Mesothelial cell of epicardium (in vitro differentiated cells): ENCODE results near the gene TSEN54. TPM values are rescaled to one million over a fixed set of nuclear protein-coding genes. Genes with fewer than 3 reads are reported as not detected.

Source experiments
- DNase-seq, 2 experiments: peaks; one replicate each; pipeline ENCODE4 v3.0.0; 2021; ENCODE audit warnings: low spot score in 2 of 2; ENCODE audit not compliant: unreplicated experiment in 2 of 2
- H3K27ac Mint-ChIP-seq: 2 replicates; pipeline ENCODE4 v1.8.0; 2021; ENCODE audit warnings: mixed read lengths
- H3K27me3 Mint-ChIP-seq: 2 replicates; pipeline ENCODE4 v1.8.0; 2021; ENCODE audit warnings: low read depth, mixed read lengths
- H3K36me3 Mint-ChIP-seq: 2 replicates; pipeline ENCODE4 v1.8.0; 2021; ENCODE audit warnings: mixed read lengths
- H3K4me1 Mint-ChIP-seq: 2 replicates; pipeline ENCODE4 v1.8.0; 2021; ENCODE audit warnings: mixed read lengths
- H3K4me3 Mint-ChIP-seq: 2 replicates; pipeline ENCODE4 v1.8.0; 2021; ENCODE audit warnings: mild to moderate bottlenecking, moderate library complexity, mixed read lengths
- H3K9me3 Mint-ChIP-seq: 2 replicates; pipeline ENCODE4 v1.8.0; 2021; ENCODE audit warnings: mixed read lengths
- CTCF ChIP-seq: fragments of 200-600 bp; sonication (generic); IDR thresholded peaks from one replicate; pipeline ENCODE4 v1.5.0; 2021; ENCODE audit warnings: antibody characterized with exemption; ENCODE audit not compliant: unreplicated experiment
- total RNA-seq: library from RNA; stranded (reverse); gene quantifications from 3 replicates; pipeline ENCODE4 v1.2.1, GENCODE V29; 2021

Gene TSEN54
- total RNA-seq, 1 donor from 2014 or later, result 31.8 TPM

DNA sequence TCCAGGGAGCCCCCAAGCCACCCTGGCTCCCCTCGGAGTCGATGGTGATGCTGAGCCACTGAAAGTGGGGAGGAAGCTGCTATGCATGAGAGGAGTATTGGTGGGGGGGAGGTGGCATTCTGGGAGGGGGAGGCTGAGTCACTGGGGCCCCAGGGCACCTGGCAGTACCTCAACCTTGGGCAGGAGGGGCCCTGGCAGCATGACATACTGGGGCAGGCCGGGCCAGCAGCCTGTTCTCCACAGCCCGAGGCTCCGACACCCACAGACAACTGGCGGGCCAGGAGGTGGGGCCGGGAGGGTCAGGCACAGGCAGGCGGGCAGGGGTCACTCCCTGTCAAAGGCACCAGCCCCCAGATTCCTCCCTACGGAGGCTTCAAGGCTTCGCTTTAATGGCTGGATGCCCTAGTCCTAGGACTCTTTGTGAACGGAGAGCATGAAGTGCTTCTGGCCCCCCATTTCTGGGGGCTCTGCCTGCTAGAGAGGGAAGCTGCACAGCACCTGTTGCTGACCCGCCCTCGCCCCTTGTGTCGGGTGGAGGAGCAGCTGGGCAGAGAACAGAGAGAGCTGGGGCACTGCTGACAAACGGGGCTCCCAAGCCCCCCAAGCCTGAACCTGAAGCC lies 1.9 kb upstream of the TSEN54 start:
- Mint-ChIP-seq H3K27me3 (no peaks in the 10 kb centered on the region), H3K9me3 (no peaks in the 10 kb centered on the region), H3K4me1 (peaks cover 41% of the 10 kb centered on the region), H3K36me3 (peaks cover 2% of the 10 kb centered on the region), H3K27ac (peak overlapping the region; percentile 59), H3K4me3 (peak overlapping the region; percentile 84)
- no peak for TF ChIP-seq CTCF
- DNase-seq, result no peak

GRCh38 chr17:75514919-75515495 lies 1.3 kb upstream of the TSEN54 start:
- H3K27ac Mint-ChIP-seq, result no peak overlapping the region
- H3K4me1 Mint-ChIP-seq, result peaks cover 37% of the 10 kb centered on the region

DNA sequence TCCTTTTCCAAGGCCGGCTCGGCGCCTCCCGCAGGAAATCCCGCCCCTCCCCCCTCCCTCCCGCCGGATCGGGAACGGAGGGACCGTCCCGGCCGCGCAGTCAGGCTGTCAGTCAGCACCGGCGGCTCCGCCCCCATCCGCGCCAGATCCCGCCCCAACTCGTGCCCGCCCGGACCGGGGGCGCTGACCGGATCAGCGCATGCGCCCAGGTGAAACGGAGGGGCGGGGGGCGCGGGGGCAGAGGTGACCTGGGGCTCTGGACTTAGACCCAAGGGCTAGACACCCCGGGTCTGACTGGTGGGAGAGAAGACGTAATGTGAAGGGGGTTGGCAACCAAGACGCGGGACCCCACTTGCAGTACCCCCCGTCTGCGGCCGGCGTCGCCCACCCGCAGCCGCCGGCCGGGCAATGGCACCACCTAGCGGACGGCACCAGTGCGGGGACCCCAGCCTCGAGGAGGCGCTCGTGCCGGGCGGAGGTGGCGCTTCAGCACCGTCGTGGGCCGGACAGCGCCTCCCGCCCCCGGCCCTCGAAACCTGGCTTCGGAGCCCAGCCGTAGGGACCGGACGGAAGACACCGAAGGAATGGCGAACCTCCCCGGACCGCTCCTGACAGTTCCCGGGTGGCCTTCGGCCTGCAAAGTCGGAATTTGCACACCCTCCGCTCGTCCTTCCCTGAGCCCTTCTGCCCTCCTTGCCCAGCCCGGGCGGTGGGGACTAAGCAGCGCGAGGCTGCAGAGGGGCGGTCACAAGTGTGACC lies 653 bp upstream of the TSEN54 start, which contains the start of gene CASKIN2:
Gene CASKIN2 (minus strand): TSS at position 42 of the 759 bp plus-strand sequence. CDS start 1,733 bp downstream, outside the sequence.
- no peaks in the 10 kb centered on the region for H3K9me3 Mint-ChIP-seq
- H3K36me3 Mint-ChIP-seq, result peaks cover 5% of the 10 kb centered on the region
- TF ChIP-seq CTCF, result peak; percentile 97
- H3K27ac Mint-ChIP-seq, result peak within 1 kb of the TSS; percentile 89
- H3K4me3 Mint-ChIP-seq, result peak within 1 kb of the TSS; percentile 84
- no peaks in the 10 kb centered on the region for H3K27me3 Mint-ChIP-seq
- peaks cover 37% of the 10 kb centered on the region for H3K4me1 Mint-ChIP-seq
- DNase-seq, result peak; percentile 93 to 98

More at GRCh38 chr17:75514919-75515495, 1.3 kb upstream of the TSEN54 start:
- DNase-seq, result peak in 1 of 2 experiments; percentile 57
- Mint-ChIP-seq H3K27me3 (no peaks in the 10 kb centered on the region), H3K4me3 (peak overlapping the region; percentile 84), H3K36me3 (peaks cover 5% of the 10 kb centered on the region), H3K9me3 (no peaks in the 10 kb centered on the region)
- TF ChIP-seq CTCF, result no peak

DNA sequence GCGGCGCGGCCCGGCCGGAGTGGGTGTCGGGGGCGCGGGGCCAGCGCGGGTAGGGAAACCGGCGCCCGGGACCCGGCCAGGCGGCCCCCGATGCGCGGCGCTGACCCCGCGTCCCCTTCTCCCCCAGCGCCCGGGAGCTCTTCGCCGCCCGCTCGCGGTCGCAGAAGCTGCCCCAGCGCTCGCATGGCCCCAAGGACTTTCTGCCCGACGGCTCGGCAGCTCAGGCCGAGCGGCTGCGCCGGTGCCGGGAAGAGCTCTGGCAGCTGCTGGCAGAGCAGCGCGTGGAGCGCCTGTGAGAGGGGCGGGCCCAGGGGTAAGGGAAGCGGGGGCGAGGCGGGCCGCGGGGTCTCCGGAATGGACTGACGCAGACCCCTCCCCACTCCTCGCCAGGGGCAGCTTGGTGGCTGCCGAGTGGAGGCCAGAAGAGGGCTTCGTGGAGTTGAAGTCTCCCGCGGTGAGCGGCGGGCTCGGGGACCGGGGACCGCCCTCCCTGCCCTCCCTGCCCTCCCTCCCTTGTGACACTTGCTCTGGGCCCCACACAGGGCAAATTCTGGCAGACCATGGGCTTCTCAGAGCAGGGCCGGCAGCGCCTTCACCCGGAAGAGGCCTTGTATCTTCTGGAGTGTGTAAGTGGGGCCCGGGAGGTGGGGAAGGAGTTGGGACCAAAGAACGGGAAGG lies 430 bp downstream of the TSEN54 start:
- TF ChIP-seq CTCF, result no peak
- Mint-ChIP-seq H3K4me3 (peak overlapping the region; percentile 77), H3K9me3 (no peaks in the 10 kb centered on the region), H3K27me3 (no peaks in the 10 kb centered on the region), H3K4me1 (peaks cover 35% of the 10 kb centered on the region), H3K36me3 (peaks cover 5% of the 10 kb centered on the region), H3K27ac (peak overlapping the region; percentile 47)
- DNase-seq, result peak in 1 of 2 experiments; percentile 64

DNA sequence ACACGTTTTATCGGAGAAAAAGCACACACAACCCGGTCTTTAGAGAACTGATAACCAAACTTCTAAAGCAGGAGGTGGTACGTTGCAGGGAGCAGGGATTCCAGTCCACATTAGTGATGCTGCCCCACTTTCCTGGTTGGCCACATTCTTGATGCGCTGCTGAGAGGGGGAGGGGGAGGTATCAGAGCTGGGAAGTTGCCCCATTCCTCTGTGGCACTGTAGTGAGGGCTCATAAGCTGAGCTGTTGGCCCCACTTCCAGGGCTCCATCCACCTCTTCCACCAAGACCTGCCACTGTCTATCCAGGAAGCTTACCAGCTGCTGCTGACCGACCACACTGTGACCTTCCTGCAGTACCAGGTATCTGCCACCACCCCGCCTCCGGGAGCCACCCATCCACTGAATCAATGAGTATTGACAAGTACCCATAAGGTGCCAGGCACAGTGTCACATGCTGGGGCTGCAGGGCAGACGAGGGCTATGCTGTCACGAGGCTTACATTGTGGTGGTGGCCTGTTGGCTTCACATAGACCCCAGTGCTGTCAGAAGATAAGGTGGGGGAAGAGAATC lies 1.1 kb downstream of the TSEN54 start:
- TF ChIP-seq CTCF, result peak; percentile 27
- peak overlapping the region; percentile 47 for H3K27ac Mint-ChIP-seq
- no peak for DNase-seq

More for the DNA sequence above, 1.1 kb downstream of the TSEN54 start:
- H3K36me3 Mint-ChIP-seq, result peaks cover 8% of the 10 kb centered on the region
- no peaks in the 10 kb centered on the region for H3K9me3 Mint-ChIP-seq
- H3K27me3 Mint-ChIP-seq, result no peaks in the 10 kb centered on the region
- H3K4me3 Mint-ChIP-seq, result peak overlapping the region; percentile 77
- H3K4me1 Mint-ChIP-seq, result peaks cover 28% of the 10 kb centered on the region
